HL-60 (cell line): ENCODE data around the gene COL4A6.

ENCODE experiments used
- DNase-seq, 2 experiments: peaks; one replicate each; pipeline ENCODE4 v3.0.0-alpha.2; 2010 to 2020; ENCODE audit warnings: low read depth in 1 of 2, low spot score in 1 of 2
- H3K27ac ChIP-seq: fragments of 250-450 bp; sonication (Bioruptor Pico); replicated peaks from 2 replicates; pipeline ENCODE4 v1.5.1; 2020; ENCODE audit warnings: mild to moderate bottlenecking, moderate library complexity
- H3K27me3 ChIP-seq: fragments of 250-450 bp; sonication (Bioruptor Pico); 2 replicates; pipeline ENCODE4 v1.5.1; 2021; ENCODE audit warnings: mild to moderate bottlenecking, moderate library complexity; ENCODE audit not compliant: insufficient read depth, poor library complexity, severe bottlenecking
- H3K4me3 ChIP-seq: replicated peaks from 2 replicates; pipeline ENCODE4 v1.5.1; 2011; ENCODE audit warnings: mild to moderate bottlenecking, control low read depth, low read length; ENCODE audit not compliant: insufficient read depth
- GABPA ChIP-seq: IDR thresholded peaks from 2 replicates; pipeline ENCODE4 v1.6.1; 2012; ENCODE audit warnings: low read depth
- POLR2AphosphoS5 ChIP-seq: IDR thresholded peaks from 2 replicates; pipeline ENCODE4 v1.6.1; 2012; ENCODE audit warnings: low read depth
- SPI1 ChIP-seq: IDR thresholded peaks from 2 replicates; pipeline ENCODE4 v1.6.1; 2012; ENCODE audit warnings: low read depth, mild to moderate bottlenecking, borderline replicate concordance
- TF ChIP-seq, protein P1 (sequence below): IDR thresholded peaks from one replicate; pipeline ENCODE4 v1.5.1; 2011; ENCODE audit warnings: low read length, control low read depth, inconsistent platforms; ENCODE audit not compliant: insufficient read depth
- TF ChIP-seq, protein P2 (sequence below): IDR thresholded peaks from 2 replicates; pipeline ENCODE4 v1.6.1; 2012; ENCODE audit warnings: low read depth; ENCODE audit not compliant: insufficient replicate concordance

COL4A6 gene

DNA sequence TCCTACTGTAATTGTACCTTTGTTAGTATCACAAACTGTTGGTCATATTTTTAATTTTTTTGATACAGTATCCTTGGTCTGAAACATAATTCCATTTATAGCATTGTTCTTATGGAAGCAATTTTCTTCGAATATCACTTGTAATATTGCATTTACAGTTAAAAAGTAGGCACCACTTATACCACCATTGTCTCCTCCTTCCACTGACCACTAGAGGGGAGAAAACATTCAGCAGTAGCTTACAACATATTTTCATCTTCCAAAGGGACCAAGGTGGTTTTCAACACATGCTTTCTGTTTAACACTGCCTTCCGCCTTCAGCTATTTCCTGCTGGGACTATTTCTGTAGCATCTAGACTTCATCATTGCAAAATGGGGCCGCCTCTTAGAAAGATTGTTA lies 146.2 kb downstream of the COL4A6 start:
- TF ChIP-seq POLR2AphosphoS5 (no peak), SPI1 (no peak), GABPA (no peak)
- TF ChIP-seq, protein P1, sequence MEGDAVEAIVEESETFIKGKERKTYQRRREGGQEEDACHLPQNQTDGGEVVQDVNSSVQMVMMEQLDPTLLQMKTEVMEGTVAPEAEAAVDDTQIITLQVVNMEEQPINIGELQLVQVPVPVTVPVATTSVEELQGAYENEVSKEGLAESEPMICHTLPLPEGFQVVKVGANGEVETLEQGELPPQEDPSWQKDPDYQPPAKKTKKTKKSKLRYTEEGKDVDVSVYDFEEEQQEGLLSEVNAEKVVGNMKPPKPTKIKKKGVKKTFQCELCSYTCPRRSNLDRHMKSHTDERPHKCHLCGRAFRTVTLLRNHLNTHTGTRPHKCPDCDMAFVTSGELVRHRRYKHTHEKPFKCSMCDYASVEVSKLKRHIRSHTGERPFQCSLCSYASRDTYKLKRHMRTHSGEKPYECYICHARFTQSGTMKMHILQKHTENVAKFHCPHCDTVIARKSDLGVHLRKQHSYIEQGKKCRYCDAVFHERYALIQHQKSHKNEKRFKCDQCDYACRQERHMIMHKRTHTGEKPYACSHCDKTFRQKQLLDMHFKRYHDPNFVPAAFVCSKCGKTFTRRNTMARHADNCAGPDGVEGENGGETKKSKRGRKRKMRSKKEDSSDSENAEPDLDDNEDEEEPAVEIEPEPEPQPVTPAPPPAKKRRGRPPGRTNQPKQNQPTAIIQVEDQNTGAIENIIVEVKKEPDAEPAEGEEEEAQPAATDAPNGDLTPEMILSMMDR: no peak
- TF ChIP-seq, protein P2, sequence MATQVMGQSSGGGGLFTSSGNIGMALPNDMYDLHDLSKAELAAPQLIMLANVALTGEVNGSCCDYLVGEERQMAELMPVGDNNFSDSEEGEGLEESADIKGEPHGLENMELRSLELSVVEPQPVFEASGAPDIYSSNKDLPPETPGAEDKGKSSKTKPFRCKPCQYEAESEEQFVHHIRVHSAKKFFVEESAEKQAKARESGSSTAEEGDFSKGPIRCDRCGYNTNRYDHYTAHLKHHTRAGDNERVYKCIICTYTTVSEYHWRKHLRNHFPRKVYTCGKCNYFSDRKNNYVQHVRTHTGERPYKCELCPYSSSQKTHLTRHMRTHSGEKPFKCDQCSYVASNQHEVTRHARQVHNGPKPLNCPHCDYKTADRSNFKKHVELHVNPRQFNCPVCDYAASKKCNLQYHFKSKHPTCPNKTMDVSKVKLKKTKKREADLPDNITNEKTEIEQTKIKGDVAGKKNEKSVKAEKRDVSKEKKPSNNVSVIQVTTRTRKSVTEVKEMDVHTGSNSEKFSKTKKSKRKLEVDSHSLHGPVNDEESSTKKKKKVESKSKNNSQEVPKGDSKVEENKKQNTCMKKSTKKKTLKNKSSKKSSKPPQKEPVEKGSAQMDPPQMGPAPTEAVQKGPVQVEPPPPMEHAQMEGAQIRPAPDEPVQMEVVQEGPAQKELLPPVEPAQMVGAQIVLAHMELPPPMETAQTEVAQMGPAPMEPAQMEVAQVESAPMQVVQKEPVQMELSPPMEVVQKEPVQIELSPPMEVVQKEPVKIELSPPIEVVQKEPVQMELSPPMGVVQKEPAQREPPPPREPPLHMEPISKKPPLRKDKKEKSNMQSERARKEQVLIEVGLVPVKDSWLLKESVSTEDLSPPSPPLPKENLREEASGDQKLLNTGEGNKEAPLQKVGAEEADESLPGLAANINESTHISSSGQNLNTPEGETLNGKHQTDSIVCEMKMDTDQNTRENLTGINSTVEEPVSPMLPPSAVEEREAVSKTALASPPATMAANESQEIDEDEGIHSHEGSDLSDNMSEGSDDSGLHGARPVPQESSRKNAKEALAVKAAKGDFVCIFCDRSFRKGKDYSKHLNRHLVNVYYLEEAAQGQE: no peak
- no peak overlapping the region for H3K27ac ChIP-seq
- DNase-seq: no peak
- H3K4me3 ChIP-seq: no peak overlapping the region
- H3K27me3 ChIP-seq: no peaks in the 10 kb centered on the region

DNA sequence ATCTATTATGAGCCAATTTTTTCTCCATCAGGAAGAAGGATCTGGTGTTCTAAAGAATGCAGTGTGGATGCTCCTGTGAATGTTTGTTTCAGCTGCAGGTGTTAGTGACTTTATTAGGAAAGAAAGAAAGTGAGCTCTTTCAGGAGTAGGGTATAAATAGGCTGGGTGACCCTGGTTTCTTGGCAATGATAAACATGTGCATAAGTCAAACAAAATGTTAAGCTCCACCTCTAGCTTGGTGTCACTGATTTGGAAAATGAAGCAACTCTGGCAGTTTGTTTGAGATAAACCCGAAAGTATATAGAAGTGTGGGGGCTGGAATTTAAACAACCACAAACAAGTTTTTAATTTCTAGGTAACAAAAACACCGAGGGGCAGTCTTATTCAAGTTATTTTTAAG lies 152.3 kb downstream of the COL4A6 start:
- TF ChIP-seq, protein P2: no peak
- TF ChIP-seq GABPA: no peak
- TF ChIP-seq, protein P1: no peak
- TF ChIP-seq SPI1: no peak
- no peak for TF ChIP-seq POLR2AphosphoS5
- DNase-seq: no peak
- Histone ChIP-seq H3K27me3 (no peaks in the 10 kb centered on the region), H3K27ac (no peak overlapping the region), H3K4me3 (no peak overlapping the region)

DNA sequence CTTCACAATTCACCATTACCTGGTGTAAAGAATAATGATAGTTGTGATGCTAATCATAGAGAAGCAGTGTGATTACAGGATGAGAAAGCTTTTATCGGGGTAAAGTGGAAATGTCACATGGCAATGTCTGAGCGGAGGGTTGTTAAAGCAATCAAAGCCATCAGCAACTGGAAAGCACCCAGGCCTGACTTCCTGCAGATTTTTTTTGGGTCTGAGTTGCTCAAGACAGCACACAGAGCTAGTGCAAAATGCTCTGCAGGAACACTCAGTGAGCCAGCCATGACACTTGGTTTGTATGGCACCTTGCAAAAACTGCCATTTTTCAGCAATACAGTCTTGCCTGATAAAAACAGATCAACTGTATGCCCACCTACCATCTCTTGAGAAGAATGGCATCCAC lies 152.9 kb downstream of the COL4A6 start:
- no peaks in the 10 kb centered on the region for H3K27me3 ChIP-seq
- no peak for TF ChIP-seq SPI1
- no peak overlapping the region for H3K4me3 ChIP-seq
- no peak for DNase-seq
- H3K27ac ChIP-seq: no peak overlapping the region

DNA sequence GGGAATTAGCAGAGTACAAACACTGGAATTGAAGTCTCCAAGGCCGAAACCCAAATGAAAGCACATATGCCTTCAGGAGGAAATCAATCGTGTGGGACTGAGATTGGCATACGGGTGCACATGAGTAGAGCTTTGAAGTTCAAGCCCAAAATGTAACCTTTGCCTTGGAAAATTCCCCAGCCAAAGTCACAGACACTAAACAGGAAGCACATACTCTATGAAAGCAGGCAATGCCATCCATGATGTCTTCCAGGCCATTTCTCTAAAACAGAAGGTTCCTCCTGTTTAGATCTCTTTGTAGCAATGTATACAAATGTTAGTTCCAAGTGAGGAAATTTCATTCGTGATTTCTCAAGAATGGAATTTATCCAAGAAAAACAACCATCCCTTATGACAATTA lies 162.5 kb downstream of the COL4A6 start:
- no peak for DNase-seq
- Histone ChIP-seq H3K4me3 (no peak overlapping the region), H3K27ac (no peak overlapping the region), H3K27me3 (no peaks in the 10 kb centered on the region)
- TF ChIP-seq POLR2AphosphoS5 (no peak), SPI1 (no peak)

DNA sequence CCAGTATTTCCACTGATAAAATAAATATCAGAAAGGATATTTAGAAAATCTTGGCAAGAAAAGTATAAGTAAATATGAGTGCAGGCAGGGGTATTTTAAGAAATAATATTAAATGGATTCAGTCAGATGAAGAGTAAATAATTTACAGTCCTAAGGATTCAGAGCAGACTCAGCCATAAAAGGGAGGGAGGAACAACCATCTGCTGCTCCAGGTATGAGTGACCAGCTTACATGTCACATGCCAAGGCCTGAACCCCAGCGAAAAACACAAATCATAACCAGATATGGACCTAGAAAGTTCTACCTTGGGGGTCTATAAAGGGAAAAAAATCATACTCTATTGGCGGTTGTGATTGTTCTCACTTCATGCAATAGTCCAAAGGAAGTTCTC lies 166.8 kb downstream of the COL4A6 start:
- Histone ChIP-seq H3K4me3 (no peak overlapping the region), H3K27ac (no peak overlapping the region), H3K27me3 (no peaks in the 10 kb centered on the region)
- no peak for TF ChIP-seq GABPA
- TF ChIP-seq, protein P2: no peak
- TF ChIP-seq, protein P1: no peak
- no peak for TF ChIP-seq SPI1
- no peak for TF ChIP-seq POLR2AphosphoS5
- DNase-seq: no peak
